OCI-LY1 (cell line): ENCODE results near the gene NEB.

ENCODE experiments used
- H2AFZ ChIP-seq: fragments of 200-600 bp; sonication (generic), shearing (Covaris generic); 2 replicates; pipeline ENCODE4 v1.6.0; 2014; ENCODE audit warnings: antibody characterized with exemption, mild to moderate bottlenecking, low read length
- H3F3A ChIP-seq: fragments of 200-600 bp; sonication (generic), shearing (Covaris generic); 2 replicates; pipeline ENCODE4 v1.6.0; 2014; ENCODE audit warnings: mild to moderate bottlenecking, antibody characterized with exemption, low read length, moderate library complexity; ENCODE audit not compliant: insufficient read depth
- H3K27ac ChIP-seq: fragments of 200-600 bp; sonication (generic); 2 replicates; pipeline ENCODE4 v1.5.1; 2014; ENCODE audit warnings: low read length, mixed run types, mild to moderate bottlenecking, low read depth; ENCODE audit not compliant: poor library complexity, severe bottlenecking
- H3K27me3 ChIP-seq: fragments of 200-600 bp; sonication (generic); 2 replicates; pipeline ENCODE4 v1.6.0; 2014; ENCODE audit warnings: antibody characterized with exemption, mild to moderate bottlenecking, low read length, moderate library complexity; ENCODE audit not compliant: insufficient read depth
- H3K36me3 ChIP-seq: fragments of 200-600 bp; sonication (generic); 2 replicates; pipeline ENCODE4 v1.6.1; 2014; ENCODE audit warnings: mild to moderate bottlenecking, antibody characterized with exemption, low read length, moderate library complexity, mixed read lengths; ENCODE audit not compliant: insufficient read depth
- H3K4me1 ChIP-seq: fragments of 200-600 bp; sonication (generic); 2 replicates; pipeline ENCODE4 v1.5.1; 2014; ENCODE audit warnings: mild to moderate bottlenecking, low read length, moderate library complexity; ENCODE audit not compliant: insufficient read depth, severe bottlenecking
- H3K4me2 ChIP-seq: fragments of 200-600 bp; sonication (generic), shearing (Covaris generic); 2 replicates; pipeline ENCODE4 v1.6.1; 2014; ENCODE audit warnings: low read length
- H3K4me3 ChIP-seq: fragments of 200-600 bp; sonication (generic); 2 replicates; pipeline ENCODE4 v1.5.1; 2014; ENCODE audit warnings: low read length, low read depth, mild to moderate bottlenecking, mixed read lengths; ENCODE audit not compliant: poor library complexity, severe bottlenecking
- H3K79me2 ChIP-seq: fragments of 200-600 bp; shearing (Covaris generic); 2 replicates; pipeline ENCODE4 v1.6.1; 2016; ENCODE audit warnings: mixed run types, low read length, mixed read lengths; ENCODE audit not compliant: insufficient read depth
- H3K9ac ChIP-seq: fragments of 200-600 bp; sonication (generic), shearing (Covaris generic); 2 replicates; pipeline ENCODE4 v1.6.1; 2014; ENCODE audit warnings: mild to moderate bottlenecking, low read length, mixed read lengths
- H3K9me2 ChIP-seq: fragments of 200-600 bp; sonication (generic), shearing (Covaris generic); 2 replicates; pipeline ENCODE4 v1.6.1; 2014; ENCODE audit warnings: low read depth, mild to moderate bottlenecking, low read length, mixed read lengths
- H3K9me3 ChIP-seq: fragments of 200-600 bp; shearing (Covaris generic); 2 replicates; pipeline ENCODE4 v1.6.1; 2014; ENCODE audit warnings: low read length, mixed read lengths
- H4K20me1 ChIP-seq: fragments of 200-600 bp; sonication (generic), shearing (Covaris generic); 2 replicates; pipeline ENCODE4 v1.6.0; 2016; ENCODE audit warnings: mild to moderate bottlenecking, low read length; ENCODE audit not compliant: insufficient read depth
- CTCF ChIP-seq: fragments of 200-600 bp; sonication (generic), shearing (Covaris generic); IDR thresholded peaks from 2 replicates; pipeline ENCODE4 v1.5.1; 2017; ENCODE audit warnings: mild to moderate bottlenecking, antibody characterized with exemption, low read length, moderate library complexity, mixed read lengths
- EZH2 ChIP-seq: fragments of 200-600 bp; sonication (generic), shearing (Covaris generic); IDR thresholded peaks from 2 replicates; pipeline ENCODE4 v1.8.0; 2017; ENCODE audit warnings: borderline replicate concordance, mixed run types, mild to moderate bottlenecking, antibody characterized with exemption, low read length, moderate library complexity, mixed read lengths

The NEB gene

GRCh38 chr2:151769606-151770005 lies 35.3 kb upstream of the NEB start:
- no peak overlapping the region for H3K27ac ChIP-seq
- no peak overlapping the region for H3K9ac ChIP-seq
- H4K20me1 ChIP-seq = no peaks in the 10 kb centered on the region
- peaks cover 6% of the 10 kb centered on the region for H3F3A ChIP-seq
- no peak overlapping the region for H3K4me3 ChIP-seq
- no peaks in the 10 kb centered on the region for H3K9me2 ChIP-seq
- H3K27me3 ChIP-seq = no peaks in the 10 kb centered on the region
- H3K4me2 ChIP-seq = no peak overlapping the region
- no peak overlapping the region for H2AFZ ChIP-seq
- H3K36me3 ChIP-seq = no peaks in the 10 kb centered on the region
- H3K9me3 ChIP-seq = no peaks in the 10 kb centered on the region
- TF ChIP-seq CTCF (no peak), EZH2 (no peak)
- H3K4me1 ChIP-seq = peaks cover 59% of the 10 kb centered on the region
- no peaks in the 10 kb centered on the region for H3K79me2 ChIP-seq

GRCh38 chr2:151767536-151767935 lies 33.3 kb upstream of the NEB start:
- Histone ChIP-seq H3K4me3 (no peak overlapping the region), H3K9me2 (no peaks in the 10 kb centered on the region), H3K9ac (peak overlapping the region; percentile 39; the same call in 1 of the 2 replicates), H3K27ac (peak overlapping the region; percentile 81), H3K27me3 (no peaks in the 10 kb centered on the region), H3K4me1 (peaks cover 50% of the 10 kb centered on the region), H3K4me2 (no peak overlapping the region; the same call in 1 of the 2 replicates), H3K79me2 (no peaks in the 10 kb centered on the region), H3F3A (no peaks in the 10 kb centered on the region; the same call in 1 of the 2 replicates), H4K20me1 (no peaks in the 10 kb centered on the region), H3K36me3 (no peaks in the 10 kb centered on the region), H2AFZ (no peak overlapping the region), H3K9me3 (no peaks in the 10 kb centered on the region)
- TF ChIP-seq CTCF (no peak), EZH2 (no peak)

GRCh38 chr2:151766437-151767153 lies 32.3 kb upstream of the NEB start:
- Histone ChIP-seq H3K27ac (peak overlapping the region; percentile 81), H2AFZ (no peak overlapping the region), H4K20me1 (no peaks in the 10 kb centered on the region), H3K79me2 (no peaks in the 10 kb centered on the region), H3K4me2 (peak overlapping the region; percentile 3; the same call in 1 of the 2 replicates), H3K27me3 (no peaks in the 10 kb centered on the region), H3K9ac (peak overlapping the region; percentile 39; the same call in 1 of the 2 replicates), H3K4me1 (peaks cover 40% of the 10 kb centered on the region), H3K4me3 (no peak overlapping the region), H3K9me3 (no peaks in the 10 kb centered on the region), H3K9me2 (no peaks in the 10 kb centered on the region), H3K36me3 (no peaks in the 10 kb centered on the region), H3F3A (no peaks in the 10 kb centered on the region)
- TF ChIP-seq CTCF (no peak; the same call in 1 of the 2 replicates), EZH2 (no peak)
